Endothelial cell of umbilical vein (primary cell): ENCODE results near the gene SLC6A6. TPM values are rescaled to one million over a fixed set of nuclear protein-coding genes. Genes with fewer than 3 reads are reported as not detected.

ENCODE experiments used
- BruUV-seq: library from RNA; stranded (reverse); fragments of 400-500 nt; replicated peaks from 2 replicates; lab custom pipeline; 2021; lab: Mats Ljungman, UMichigan
- CTCF ChIA-PET: fragments of 300-600, 350-600 bp; sonication (Branson Sonifier 250); formaldehyde crosslinking; loops from one replicate; lab custom pipeline; 2021; ENCODE audit warnings: antibody characterized with exemption, inconsistent platforms; lab: Charles Lee
- POLR2A ChIA-PET: fragments of 300-600, 350-600 bp; sonication (Branson Sonifier 250); formaldehyde crosslinking; loops from one replicate; lab custom pipeline; 2021; ENCODE audit warnings: antibody characterized with exemption, inconsistent platforms; lab: Charles Lee
- DNase-seq: peaks from one replicate; pipeline ENCODE4 v3.0.0-alpha.2; 2011; ENCODE audit warnings: low read depth, low spot score
- FAIRE-seq: peaks from 2 replicates; lab custom pipeline; 2011; peaks lifted over from hg19 to GRCh38; lab: Jason Lieb, UNC
- H2AFZ ChIP-seq: 2 replicates; pipeline ENCODE4 v1.6.0; 2012; ENCODE audit warnings: low read depth, low read length, control low read depth, inconsistent platforms
- H3K27ac ChIP-seq: 2 replicates; pipeline ENCODE4 v1.5.1; 2011; ENCODE audit warnings: low read depth, mild to moderate bottlenecking, control low read depth, low read length, moderate library complexity; ENCODE audit not compliant: insufficient read depth
- H3K27me3 ChIP-seq, 2 experiments: 2 replicates each; pipeline versions ENCODE4 v1.6.0 to v1.6.1; 2011; ENCODE audit warnings: low read length in 2 of 2, mixed read lengths in 1 of 2; ENCODE audit not compliant: control insufficient read depth in 2 of 2, insufficient read depth in 2 of 2
- H3K36me3 ChIP-seq, 2 experiments: 2 replicates in 1 of 2; 3 replicates in 1 of 2; pipeline ENCODE4 v1.5.1; 2011; ENCODE audit warnings: low read length in 2 of 2, mild to moderate bottlenecking in 1 of 2, moderate library complexity in 1 of 2; ENCODE audit not compliant: control insufficient read depth in 2 of 2, insufficient read depth in 2 of 2; ENCODE audit errors: extremely low read depth in 1 of 2
- H3K4me1 ChIP-seq: 3 replicates; pipeline ENCODE4 v1.5.1; 2011; ENCODE audit warnings: mild to moderate bottlenecking, low read length; ENCODE audit not compliant: control insufficient read depth, insufficient read depth; ENCODE audit errors: extremely low read depth
- H3K4me2 ChIP-seq: 2 replicates; pipeline ENCODE4 v1.6.1; 2011; ENCODE audit warnings: low read length, control low read depth, mixed read lengths; ENCODE audit not compliant: insufficient read depth
- H3K4me3 ChIP-seq, 3 experiments: fragments of 200-600 bp in 1 of 3; sonication (generic), shearing (Covaris generic) in 1 of 3; replicated peaks in 1 of 3; 2 replicates each; pipeline ENCODE4 v1.5.1; 2011 to 2016; ENCODE audit warnings: control low read depth in 3 of 3, low read length in 3 of 3, mild to moderate bottlenecking in 2 of 3, inconsistent platforms in 1 of 3, low read depth in 1 of 3, moderate library complexity in 1 of 3; ENCODE audit not compliant: insufficient read depth in 1 of 3
- H3K79me2 ChIP-seq: 2 replicates; pipeline ENCODE4 v1.6.0; 2012; ENCODE audit warnings: low read length, inconsistent platforms; ENCODE audit not compliant: control insufficient read depth, insufficient read depth
- H3K9ac ChIP-seq: replicated peaks from 2 replicates; pipeline ENCODE3; 2011; ENCODE audit warnings: low read length, control low read depth; ENCODE audit not compliant: insufficient read depth; ENCODE audit errors: extremely low read depth
- H3K9me1 ChIP-seq: replicated peaks from 3 replicates; pipeline ENCODE4 v1.6.0; 2011; ENCODE audit warnings: mild to moderate bottlenecking, low read length; ENCODE audit not compliant: control insufficient read depth, insufficient read depth; ENCODE audit errors: extremely low read depth
- H3K9me3 ChIP-seq: replicated peaks from 2 replicates; pipeline ENCODE4 v1.5.1; 2012; ENCODE audit warnings: low read length, inconsistent platforms; ENCODE audit not compliant: control insufficient read depth, insufficient read depth
- H4K20me1 ChIP-seq: replicated peaks from 2 replicates; pipeline ENCODE3; 2011; ENCODE audit warnings: mild to moderate bottlenecking, low read length; ENCODE audit not compliant: control insufficient read depth, insufficient read depth; ENCODE audit errors: extremely low read depth
- EZH2 ChIP-seq: IDR thresholded peaks from 2 replicates; pipeline ENCODE4 v1.6.1; 2012; ENCODE audit warnings: borderline replicate concordance, low read depth, mild to moderate bottlenecking, moderate library complexity, low read length, inconsistent platforms; ENCODE audit not compliant: severe bottlenecking
- FOS ChIP-seq: IDR thresholded peaks from 2 replicates; pipeline ENCODE4 v1.6.1; 2011; ENCODE audit warnings: mild to moderate bottlenecking, low read length, moderate library complexity, borderline replicate concordance; ENCODE audit not compliant: insufficient read depth
- GATA2 ChIP-seq: IDR thresholded peaks from 2 replicates; pipeline ENCODE4 v1.7.0; 2011; ENCODE audit warnings: low read depth, mild to moderate bottlenecking, moderate library complexity, mixed read lengths, low read length; ENCODE audit not compliant: insufficient read length, insufficient read depth
- JUN ChIP-seq: IDR thresholded peaks from 2 replicates; pipeline ENCODE4 v1.6.1; 2011; ENCODE audit warnings: borderline replicate concordance, low read depth; ENCODE audit not compliant: insufficient read length, insufficient read depth
- MYC ChIP-seq: IDR thresholded peaks from one replicate; pipeline ENCODE4 v1.6.1; 2011; ENCODE audit warnings: mild to moderate bottlenecking, low read depth, low read length
- POLR2A ChIP-seq: IDR thresholded peaks from 2 replicates; pipeline ENCODE4 v1.6.1; 2012; ENCODE audit warnings: low read depth, mild to moderate bottlenecking, control low read depth, low read length
- POLR2AphosphoS5 ChIP-seq: IDR thresholded peaks from 2 replicates; pipeline ENCODE4 v1.6.1; 2012; ENCODE audit warnings: low read depth, mild to moderate bottlenecking, control low read depth, low read length, moderate library complexity; ENCODE audit not compliant: insufficient read depth
- dilution Hi-C: fragments of 300-500 bp; cut with MboI; formaldehyde crosslinking; loops from one replicate; pipeline ENCODE4 v1.15.0; 2019; ENCODE audit warnings: low sequenced_read_pairs; ENCODE audit not compliant: extremely low pct_ligation_motif_present
- intact Hi-C: fragments of 100-400 bp; cut with micrococcal nuclease; formaldehyde crosslinking; loops from one replicate; pipeline ENCODE4 v1.10.0; 2022
- polyA plus RNA-seq, 4 experiments: library from polyadenylated mRNA; depleted of rRNA in 3 of 4; stranded (reverse) in 3 of 4; unstranded in 1 of 4; fragments of >200 nt; gene quantifications; 2 replicates each; pipeline versions ENCODE4 v1.2.1 to v1.2.3, GENCODE V29; 2011 to 2012; ENCODE audit warnings: missing spikeins in 1 of 4
- total RNA-seq: library from RNA; stranded (reverse); gene quantifications from 2 replicates; pipeline ENCODE4 v1.2.3, GENCODE V29; 2021
- TF ChIP-seq, protein P1 (sequence below), 2 donors: IDR thresholded peaks; 1 replicate in 1 of 2; 2 replicates in 1 of 2; pipeline ENCODE4 v1.5.1; 2011; ENCODE audit warnings: low read length in 2 of 2, mild to moderate bottlenecking in 2 of 2, moderate library complexity in 2 of 2, control low read depth in 1 of 2, inconsistent platforms in 1 of 2, low read depth in 1 of 2; ENCODE audit not compliant: insufficient read depth in 1 of 2; ENCODE audit errors: extremely low read depth in 1 of 2
- TF ChIP-seq, protein P2 (sequence below): IDR thresholded peaks from 2 replicates; pipeline ENCODE4 v1.6.1; 2011; ENCODE audit not compliant: insufficient read depth, insufficient read length

Gene SLC6A6
- total and polyA plus RNA-seq, 2 donors (not counting 3 experiments of a cell fraction or from before 2014, with no cell fraction given) = 25.7 to 38.0 TPM

DNA sequence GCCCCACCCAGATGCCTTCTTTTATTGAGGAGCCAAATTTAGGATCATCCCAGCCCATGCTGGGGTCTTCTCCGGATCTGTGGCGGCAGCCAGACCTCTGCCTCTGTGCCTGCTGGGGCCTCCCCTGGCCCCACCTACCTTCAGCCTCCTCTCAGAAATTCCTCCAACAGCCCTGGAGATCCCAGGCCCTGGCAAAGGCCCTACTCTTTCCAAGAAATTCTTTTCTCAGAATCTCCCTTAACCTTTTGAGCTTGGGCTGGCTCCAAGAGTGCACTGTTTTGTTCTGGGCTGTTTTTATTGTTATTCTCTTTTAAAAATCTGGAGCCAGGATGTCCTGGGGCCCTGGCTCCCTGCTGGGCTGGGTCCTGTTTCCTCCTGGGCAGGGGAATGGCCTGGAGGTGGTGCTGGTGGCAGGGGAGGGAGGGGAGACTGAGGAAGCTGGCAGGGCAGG is 79.9 kb downstream of the SLC6A6 start:
- Histone ChIP-seq H3K79me2 (no peaks in the 10 kb centered on the region), H4K20me1 (no peaks in the 10 kb centered on the region), H3K27me3 (no peaks in the 10 kb centered on the region), H3K4me1 (peaks cover 17% of the 10 kb centered on the region), H3K9ac (no peak overlapping the region), H3K27ac (peak overlapping the region; percentile 9), H3K4me3 (no peak overlapping the region), H3K9me1 (no peaks in the 10 kb centered on the region), H3K9me3 (no peaks in the 10 kb centered on the region), H2AFZ (no peak overlapping the region), H3K4me2 (no peak overlapping the region), H3K36me3 (peaks cover 3 to 6% of the 10 kb centered on the region in 2 experiments)
- peak; percentile 87 for DNase-seq
- CTCF ChIA-PET = interaction anchor here (0.7 to 1.8 kb wide), 9 partner anchors 18 to 586 kb away, joined by 3 to 10 read pairs (median 3); no protein-coding TSS in a partner anchor
- intact Hi-C loops = loop anchor here (1.0 kb wide), 1 partner anchor 9 kb away; no protein-coding TSS in a partner anchor
- dilution Hi-C loops = no loop called here
- TF ChIP-seq, protein P1, sequence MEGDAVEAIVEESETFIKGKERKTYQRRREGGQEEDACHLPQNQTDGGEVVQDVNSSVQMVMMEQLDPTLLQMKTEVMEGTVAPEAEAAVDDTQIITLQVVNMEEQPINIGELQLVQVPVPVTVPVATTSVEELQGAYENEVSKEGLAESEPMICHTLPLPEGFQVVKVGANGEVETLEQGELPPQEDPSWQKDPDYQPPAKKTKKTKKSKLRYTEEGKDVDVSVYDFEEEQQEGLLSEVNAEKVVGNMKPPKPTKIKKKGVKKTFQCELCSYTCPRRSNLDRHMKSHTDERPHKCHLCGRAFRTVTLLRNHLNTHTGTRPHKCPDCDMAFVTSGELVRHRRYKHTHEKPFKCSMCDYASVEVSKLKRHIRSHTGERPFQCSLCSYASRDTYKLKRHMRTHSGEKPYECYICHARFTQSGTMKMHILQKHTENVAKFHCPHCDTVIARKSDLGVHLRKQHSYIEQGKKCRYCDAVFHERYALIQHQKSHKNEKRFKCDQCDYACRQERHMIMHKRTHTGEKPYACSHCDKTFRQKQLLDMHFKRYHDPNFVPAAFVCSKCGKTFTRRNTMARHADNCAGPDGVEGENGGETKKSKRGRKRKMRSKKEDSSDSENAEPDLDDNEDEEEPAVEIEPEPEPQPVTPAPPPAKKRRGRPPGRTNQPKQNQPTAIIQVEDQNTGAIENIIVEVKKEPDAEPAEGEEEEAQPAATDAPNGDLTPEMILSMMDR (IDR thresholded peaks at IDR 0.05; ENCODE audit: extremely low read depth in 1 of 2, insufficient read depth in 1 of 2, low read depth in 1 of 2, low read length in 2 of 2) = no peak
- TF ChIP-seq GATA2 = no peak
- TF ChIP-seq, protein P2, sequence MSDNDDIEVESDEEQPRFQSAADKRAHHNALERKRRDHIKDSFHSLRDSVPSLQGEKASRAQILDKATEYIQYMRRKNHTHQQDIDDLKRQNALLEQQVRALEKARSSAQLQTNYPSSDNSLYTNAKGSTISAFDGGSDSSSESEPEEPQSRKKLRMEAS = no peak
- TF ChIP-seq POLR2A = no peak
- no peak for TF ChIP-seq FOS
- no peak for TF ChIP-seq EZH2
- TF ChIP-seq POLR2AphosphoS5 = no peak
- TF ChIP-seq MYC = no peak
- TF ChIP-seq JUN = no peak
- no TSS peak for BruUV-seq
- peak; percentile 69 for FAIRE-seq
- POLR2A ChIA-PET = no interaction called here
